OCI-LY7 (cell line): ENCODE data around the gene RAPGEF5.

Experiments used
- CTCF ChIP-seq: fragments of 200-600 bp; sonication (generic); conservative IDR thresholded peaks from 2 replicates; pipeline ENCODE4 v1.5.1; 2014; ENCODE audit warnings: mild to moderate bottlenecking, antibody characterized with exemption, low read length, moderate library complexity, mixed read lengths
- EZH2phosphoT487 ChIP-seq: fragments of 200-600 bp; sonication (generic); IDR thresholded peaks from 2 replicates; pipeline ENCODE4 v1.6.1; 2018; ENCODE audit warnings: low read depth, borderline replicate concordance, mild to moderate bottlenecking, mixed run types, antibody characterized with exemption, low read length, moderate library complexity, mixed read lengths

GRCh38 chr7:22190736-22191135, 166.2 kb downstream of the RAPGEF5 start:
- TF ChIP-seq CTCF (no peak), EZH2phosphoT487 (no peak)
